H9 (cell line): ENCODE data around the gene ACOT6. TPM values are rescaled to one million over a fixed set of nuclear protein-coding genes. Genes with fewer than 3 reads are reported as not detected.

Experiments
- DNase-seq: peaks from one replicate; pipeline ENCODE4 v3.0.0-alpha.2; 2017
- H2AFZ ChIP-seq: one replicate; pipeline ENCODE4 v1.6.1; 2013; ENCODE audit warnings: mild to moderate bottlenecking, low read length, control low read depth, moderate library complexity
- H2AK5ac ChIP-seq: 2 replicates; pipeline ENCODE4 v1.6.1; 2013; ENCODE audit warnings: low read length, control low read depth, mixed read lengths; ENCODE audit not compliant: insufficient read length
- H2BK120ac ChIP-seq: one replicate; pipeline ENCODE4 v1.6.1; 2013; ENCODE audit warnings: low read depth, mild to moderate bottlenecking, low read length, control low read depth, inconsistent platforms; ENCODE audit not compliant: poor library complexity, severe bottlenecking
- H2BK12ac ChIP-seq: 2 replicates; pipeline ENCODE4 v1.6.1; 2013; ENCODE audit warnings: low read length, control low read depth, mixed read lengths, low read depth; ENCODE audit not compliant: insufficient read length
- H2BK15ac ChIP-seq: 2 replicates; pipeline ENCODE4 v1.6.1; 2013; ENCODE audit warnings: low read depth, low read length, control low read depth
- H2BK20ac ChIP-seq: one replicate; pipeline ENCODE4 v1.6.1; 2013; ENCODE audit warnings: low read depth, mild to moderate bottlenecking, low read length, control low read depth, inconsistent platforms; ENCODE audit not compliant: poor library complexity, severe bottlenecking
- H2BK5ac ChIP-seq: 2 replicates; pipeline ENCODE4 v1.6.1; 2013; ENCODE audit warnings: low read length, control low read depth, mixed read lengths; ENCODE audit not compliant: insufficient read length
- H3K14ac ChIP-seq: 2 replicates; pipeline ENCODE4 v1.6.1; 2013; ENCODE audit warnings: low read length, control low read depth; ENCODE audit not compliant: insufficient read depth
- H3K18ac ChIP-seq: 2 replicates; pipeline ENCODE4 v1.6.1; 2013; ENCODE audit warnings: low read depth, mild to moderate bottlenecking, mixed read lengths, low read length, control low read depth; ENCODE audit not compliant: insufficient read length
- H3K23ac ChIP-seq: 2 replicates; pipeline ENCODE4 v1.6.1; 2013; ENCODE audit warnings: low read length, control low read depth, mixed read lengths, low read depth; ENCODE audit not compliant: insufficient read length
- H3K23me2 ChIP-seq: 2 replicates; pipeline ENCODE4 v1.6.1; 2013; ENCODE audit warnings: low read depth, mild to moderate bottlenecking, mixed read lengths, low read length, control low read depth; ENCODE audit not compliant: insufficient read length, poor library complexity, severe bottlenecking
- H3K27ac ChIP-seq: 2 replicates; pipeline ENCODE4 v1.5.1; 2013; ENCODE audit warnings: low read length, control low read depth, mixed read lengths, low read depth; ENCODE audit not compliant: insufficient read length
- H3K27me3 ChIP-seq: 2 replicates; pipeline ENCODE4 v1.6.1; 2013; ENCODE audit warnings: low read length, control low read depth, inconsistent platforms; ENCODE audit not compliant: insufficient read depth
- H3K4ac ChIP-seq: 2 replicates; pipeline ENCODE4 v1.6.1; 2013; ENCODE audit warnings: low read depth, mild to moderate bottlenecking, control low read depth, inconsistent platforms, low read length, moderate library complexity
- H3K4me1 ChIP-seq: 2 replicates; pipeline ENCODE4 v1.6.1; 2013; ENCODE audit warnings: low read length, control low read depth, inconsistent platforms; ENCODE audit not compliant: insufficient read depth
- H3K4me2 ChIP-seq: 2 replicates; pipeline ENCODE4 v1.6.1; 2013; ENCODE audit warnings: low read length, control low read depth, mixed read lengths; ENCODE audit not compliant: insufficient read length, insufficient read depth
- H3K56ac ChIP-seq: 2 replicates; pipeline ENCODE4 v1.6.1; 2013; ENCODE audit warnings: low read depth, mild to moderate bottlenecking, mixed read lengths, low read length, control low read depth; ENCODE audit not compliant: insufficient read length
- H3K79me1 ChIP-seq: 2 replicates; pipeline ENCODE4 v1.6.1; 2013; ENCODE audit warnings: low read depth, mild to moderate bottlenecking, moderate library complexity, low read length, control low read depth, inconsistent platforms; ENCODE audit not compliant: insufficient read depth, poor library complexity, severe bottlenecking
- H3K79me2 ChIP-seq: 2 replicates; pipeline ENCODE4 v1.6.1; 2013; ENCODE audit warnings: low read length, control low read depth, inconsistent platforms; ENCODE audit not compliant: insufficient read depth
- H3K9ac ChIP-seq: 2 replicates; pipeline ENCODE4 v1.6.1; 2013; ENCODE audit warnings: low read length, control low read depth, mixed read lengths; ENCODE audit not compliant: insufficient read length; ENCODE audit errors: extremely low read depth
- H3K9me3 ChIP-seq: one replicate; pipeline ENCODE4 v1.6.1; 2013; ENCODE audit warnings: low read depth, low read length, inconsistent platforms; ENCODE audit not compliant: control insufficient read depth
- H3T11ph ChIP-seq: one replicate; pipeline ENCODE4 v1.6.1; 2013; ENCODE audit warnings: mild to moderate bottlenecking, low read length, control low read depth, inconsistent platforms
- H4K20me1 ChIP-seq: one replicate; pipeline ENCODE4 v1.6.1; 2013; ENCODE audit not compliant: control insufficient read depth, insufficient read length, insufficient read depth
- H4K5ac ChIP-seq: 2 replicates; pipeline ENCODE4 v1.6.1; 2013; ENCODE audit warnings: low read depth, mild to moderate bottlenecking, mixed read lengths, low read length, control low read depth; ENCODE audit not compliant: insufficient read length
- H4K8ac ChIP-seq: replicated peaks from 2 replicates; pipeline ENCODE4 v1.6.1; 2013; ENCODE audit warnings: low read length, control low read depth, mixed read lengths, low read depth; ENCODE audit not compliant: insufficient read length
- H4K91ac ChIP-seq: 2 replicates; pipeline ENCODE4 v1.6.1; 2013; ENCODE audit warnings: low read depth, mild to moderate bottlenecking, moderate library complexity, mixed read lengths, low read length, control low read depth; ENCODE audit not compliant: insufficient read length
- H3K27ac Mint-ChIP-seq, 3 experiments: 2 replicates in 2 of 3; 3 replicates in 1 of 3; pipeline ENCODE4 v1.8.0; 2020 to 2021; ENCODE audit warnings: mixed read lengths in 3 of 3, mild to moderate bottlenecking in 1 of 3, moderate library complexity in 1 of 3
- H3K27me3 Mint-ChIP-seq: 2 replicates; pipeline ENCODE4 v1.8.0; 2021; ENCODE audit warnings: low read depth, mild to moderate bottlenecking, moderate library complexity, mixed read lengths
- H3K36me3 Mint-ChIP-seq, 3 experiments: 2 replicates in 2 of 3; 3 replicates in 1 of 3; pipeline ENCODE4 v1.8.0; 2020 to 2021; ENCODE audit warnings: low read depth in 3 of 3, mixed read lengths in 3 of 3; ENCODE audit not compliant: insufficient read depth in 1 of 3
- H3K4me1 Mint-ChIP-seq, 2 experiments: 2 replicates each; pipeline ENCODE4 v1.8.0; 2020; ENCODE audit warnings: mixed read lengths in 2 of 2
- H3K4me3 Mint-ChIP-seq, 2 experiments: 2 replicates in 1 of 2; 3 replicates in 1 of 2; pipeline ENCODE4 v1.8.0; 2020 to 2021; ENCODE audit warnings: mild to moderate bottlenecking in 2 of 2, mixed read lengths in 2 of 2, moderate library complexity in 1 of 2
- H3K9me3 Mint-ChIP-seq, 2 experiments: 2 replicates in 1 of 2; 3 replicates in 1 of 2; pipeline ENCODE4 v1.8.0; 2020; ENCODE audit warnings: mild to moderate bottlenecking in 2 of 2, mixed read lengths in 2 of 2, moderate library complexity in 1 of 2
- CTCF ChIP-seq: fragments of 200-600 bp; sonication (generic); conservative IDR thresholded peaks from 3 replicates; pipeline ENCODE4 v1.8.0; 2021; ENCODE audit warnings: antibody characterized with exemption, mild to moderate bottlenecking
- WGBS: extraction: QIAGEN DNeasy Blood & Tissue Kit; methylation state at CpG from one replicate; pipeline ENCODE4 v1.1.7; 2013; ENCODE audit warnings: missing lambda C conversion rate, low lambda C conversion rate, mixed read lengths; ENCODE audit not compliant: insufficient read length; ENCODE audit errors: extremely low coverage; 5-methylcytosine and 5-hydroxymethylcytosine counted together
- total RNA-seq: library from RNA; stranded (reverse); gene quantifications from 2 replicates; pipeline ENCODE4 v1.2.1, GENCODE V29; 2021

Gene ACOT6
- total RNA-seq, 1 experiment from 2014 or later = not detected

GRCh38 chr14:73610687-73611086 is 1.6 kb upstream of the ACOT6 start:
- Histone ChIP-seq H2BK15ac (no peak overlapping the region), H3K4me2 (no peak overlapping the region), H3T11ph (no peak overlapping the region), H3K23ac (no peak overlapping the region), H3K27ac (no peak overlapping the region), H2AK5ac (no peak overlapping the region), H3K79me1 (no peaks in the 10 kb centered on the region), H2BK5ac (no peak overlapping the region), H4K8ac (no peak overlapping the region), H4K20me1 (no peaks in the 10 kb centered on the region), H3K79me2 (no peaks in the 10 kb centered on the region), H3K14ac (no peak overlapping the region), H3K27me3 (peaks cover 6% of the 10 kb centered on the region; the same call in 1 of the 2 replicates), H2BK120ac (no peak overlapping the region), H3K4ac (no peak overlapping the region), H3K56ac (no peak overlapping the region), H4K5ac (no peak overlapping the region), H3K4me1 (no peaks in the 10 kb centered on the region), H3K18ac (no peak overlapping the region), H2AFZ (no peak overlapping the region), H3K9ac (no peak overlapping the region), H2BK12ac (no peak overlapping the region), H3K23me2 (peaks cover 4% of the 10 kb centered on the region), H2BK20ac (no peak overlapping the region), H3K9me3 (no peaks in the 10 kb centered on the region), H4K91ac (no peak overlapping the region)
- Mint-ChIP-seq H3K27ac (no peak overlapping the region), H3K9me3 (peaks cover 19% of the 10 kb centered on the region in 2 experiments), H3K4me3 (no peak overlapping the region), H3K27me3 (peaks cover 33% of the 10 kb centered on the region), H3K36me3 (peaks cover 13 to 17% (median 17%) of the 10 kb centered on the region in 3 experiments; a peak in 6 of 7 replicates), H3K4me1 (peaks cover 0 to 2% of the 10 kb centered on the region in 2 experiments; a peak in 1 of 4 replicates)
- no CpG with 5 or more reads among the region's 2 CpGs for WGBS
- no peak for DNase-seq
- TF ChIP-seq CTCF = no peak
